HepG2 (cell line): ENCODE data around the gene STARD13. TPM values are rescaled to one million over a fixed set of nuclear protein-coding genes. Genes with fewer than 3 reads are reported as not detected.

Experiments used
- GATAD1 ChIP-seq: IDR thresholded peaks from 2 replicates; pipeline ENCODE4 v1.6.1; 2016; ENCODE audit warnings: missing genetic modification reagents, missing compliant biosample characterization
- NR2F6 ChIP-seq, 2 experiments: IDR thresholded peaks; 2 replicates each; pipeline ENCODE4 v1.6.1; 2016; ENCODE audit warnings: antibody characterized with exemption in 1 of 2, mild to moderate bottlenecking in 1 of 2
- ONECUT2 ChIP-seq: sonication (generic); formaldehyde crosslinking; IDR thresholded peaks from 2 replicates; pipeline ENCODE4 v1.4.0; 2020; ENCODE audit warnings: missing genetic modification reagents
- PRMT3 ChIP-seq: sonication (generic); formaldehyde crosslinking; IDR thresholded peaks from 2 replicates; pipeline ENCODE4 v1.8.1; 2022; ENCODE audit warnings: low read depth, mild to moderate bottlenecking, moderate library complexity, missing genetic modification reagents, borderline replicate concordance
- RCOR2 ChIP-seq: IDR thresholded peaks from 2 replicates; pipeline ENCODE4 v1.6.1; 2016; ENCODE audit warnings: missing biosample characterization, missing genetic modification reagents
- SMAD9 ChIP-seq: sonication (generic); formaldehyde crosslinking; IDR thresholded peaks from 2 replicates; pipeline ENCODE4 v1.5.1; 2020; ENCODE audit warnings: mild to moderate bottlenecking, missing genetic modification reagents
- SOX6 ChIP-seq, 2 experiments: fragments of 450-650 bp in 1 of 2; sonication (generic) in 1 of 2; formaldehyde crosslinking in 1 of 2; IDR thresholded peaks; 2 replicates each; pipeline versions ENCODE4 v1.4.0 to v1.6.1; 2017 to 2020; ENCODE audit warnings: antibody characterized with exemption in 1 of 2, mild to moderate bottlenecking in 1 of 2, missing genetic modification reagents in 1 of 2
- SRY ChIP-seq: sonication (generic); formaldehyde crosslinking; IDR thresholded peaks from 2 replicates; pipeline ENCODE4 v1.8.0; 2022; ENCODE audit warnings: mild to moderate bottlenecking, missing genetic modification reagents
- ZBTB8A ChIP-seq: sonication (generic); formaldehyde crosslinking; IDR thresholded peaks from 2 replicates; pipeline ENCODE4 v1.4.0; 2020; ENCODE audit warnings: mild to moderate bottlenecking, low read depth, missing genetic modification reagents, borderline replicate concordance
- ZNF350 ChIP-seq: sonication (generic); formaldehyde crosslinking; IDR thresholded peaks from 2 replicates; pipeline ENCODE4 v1.4.0; 2020; ENCODE audit warnings: mild to moderate bottlenecking, low read depth, missing genetic modification reagents, borderline replicate concordance
- ZNF784 ChIP-seq: sonication (generic); formaldehyde crosslinking; IDR thresholded peaks from 2 replicates; pipeline ENCODE4 v1.5.1; 2020; ENCODE audit warnings: missing genetic modification reagents, mild to moderate bottlenecking, borderline replicate concordance
- ZNF816 ChIP-seq: sonication (generic); formaldehyde crosslinking; IDR thresholded peaks from 2 replicates; pipeline ENCODE4 v1.8.0; 2022; ENCODE audit warnings: missing genetic modification reagents, mild to moderate bottlenecking, borderline replicate concordance
- polyA plus RNA-seq, 8 experiments: library from polyadenylated mRNA; depleted of rRNA in 3 of 8; stranded (reverse) in 7 of 8; unstranded in 1 of 8; fragments of >200 nt; fragmentation: Illumina TruSeq in 4 of 8; extraction: Trizol in 4 of 8; gene quantifications; 2 replicates each; pipeline versions ENCODE4 v1.2.1 to v1.2.3, GENCODE V29; 2011 to 2016; ENCODE audit warnings: low read depth in 4 of 8, missing spikeins in 1 of 8, mixed read lengths in 1 of 8; ENCODE audit not compliant: insufficient read depth in 1 of 8
- total RNA-seq, 5 experiments: library from RNA; depleted of rRNA; stranded (reverse); fragments of >200 nt; fragmentation: Illumina TruSeq; extraction: Trizol; gene quantifications; 2 replicates each; pipeline ENCODE4 v1.2.3, GENCODE V29; 2016; ENCODE audit warnings: low read depth in 1 of 5
- TF ChIP-seq, protein P1 (sequence below): sonication (generic); formaldehyde crosslinking; IDR thresholded peaks from 2 replicates; pipeline ENCODE4 v1.5.1; 2020; ENCODE audit warnings: mild to moderate bottlenecking, missing genetic modification reagents, borderline replicate concordance
- TF ChIP-seq, protein P2 (sequence below): sonication (generic); formaldehyde crosslinking; IDR thresholded peaks from 2 replicates; pipeline ENCODE4 v1.4.0; 2020; ENCODE audit warnings: missing genetic modification reagents, borderline replicate concordance
- TF ChIP-seq, protein P3 (sequence below): sonication (generic); formaldehyde crosslinking; IDR thresholded peaks from 2 replicates; pipeline ENCODE4 v1.8.0; 2022; ENCODE audit warnings: missing genetic modification reagents, mild to moderate bottlenecking, inconsistent platforms, borderline replicate concordance

Gene STARD13
- total and polyA plus RNA-seq, 2 of the 13 experiments (the other 11 are each of a cell fraction or from before 2014, with no cell fraction given), result 12.8 to 14.3 TPM

GRCh38 chr13:33125821-33126570, 159.6 kb downstream of the STARD13 start (continued):
- TF ChIP-seq, protein P1, sequence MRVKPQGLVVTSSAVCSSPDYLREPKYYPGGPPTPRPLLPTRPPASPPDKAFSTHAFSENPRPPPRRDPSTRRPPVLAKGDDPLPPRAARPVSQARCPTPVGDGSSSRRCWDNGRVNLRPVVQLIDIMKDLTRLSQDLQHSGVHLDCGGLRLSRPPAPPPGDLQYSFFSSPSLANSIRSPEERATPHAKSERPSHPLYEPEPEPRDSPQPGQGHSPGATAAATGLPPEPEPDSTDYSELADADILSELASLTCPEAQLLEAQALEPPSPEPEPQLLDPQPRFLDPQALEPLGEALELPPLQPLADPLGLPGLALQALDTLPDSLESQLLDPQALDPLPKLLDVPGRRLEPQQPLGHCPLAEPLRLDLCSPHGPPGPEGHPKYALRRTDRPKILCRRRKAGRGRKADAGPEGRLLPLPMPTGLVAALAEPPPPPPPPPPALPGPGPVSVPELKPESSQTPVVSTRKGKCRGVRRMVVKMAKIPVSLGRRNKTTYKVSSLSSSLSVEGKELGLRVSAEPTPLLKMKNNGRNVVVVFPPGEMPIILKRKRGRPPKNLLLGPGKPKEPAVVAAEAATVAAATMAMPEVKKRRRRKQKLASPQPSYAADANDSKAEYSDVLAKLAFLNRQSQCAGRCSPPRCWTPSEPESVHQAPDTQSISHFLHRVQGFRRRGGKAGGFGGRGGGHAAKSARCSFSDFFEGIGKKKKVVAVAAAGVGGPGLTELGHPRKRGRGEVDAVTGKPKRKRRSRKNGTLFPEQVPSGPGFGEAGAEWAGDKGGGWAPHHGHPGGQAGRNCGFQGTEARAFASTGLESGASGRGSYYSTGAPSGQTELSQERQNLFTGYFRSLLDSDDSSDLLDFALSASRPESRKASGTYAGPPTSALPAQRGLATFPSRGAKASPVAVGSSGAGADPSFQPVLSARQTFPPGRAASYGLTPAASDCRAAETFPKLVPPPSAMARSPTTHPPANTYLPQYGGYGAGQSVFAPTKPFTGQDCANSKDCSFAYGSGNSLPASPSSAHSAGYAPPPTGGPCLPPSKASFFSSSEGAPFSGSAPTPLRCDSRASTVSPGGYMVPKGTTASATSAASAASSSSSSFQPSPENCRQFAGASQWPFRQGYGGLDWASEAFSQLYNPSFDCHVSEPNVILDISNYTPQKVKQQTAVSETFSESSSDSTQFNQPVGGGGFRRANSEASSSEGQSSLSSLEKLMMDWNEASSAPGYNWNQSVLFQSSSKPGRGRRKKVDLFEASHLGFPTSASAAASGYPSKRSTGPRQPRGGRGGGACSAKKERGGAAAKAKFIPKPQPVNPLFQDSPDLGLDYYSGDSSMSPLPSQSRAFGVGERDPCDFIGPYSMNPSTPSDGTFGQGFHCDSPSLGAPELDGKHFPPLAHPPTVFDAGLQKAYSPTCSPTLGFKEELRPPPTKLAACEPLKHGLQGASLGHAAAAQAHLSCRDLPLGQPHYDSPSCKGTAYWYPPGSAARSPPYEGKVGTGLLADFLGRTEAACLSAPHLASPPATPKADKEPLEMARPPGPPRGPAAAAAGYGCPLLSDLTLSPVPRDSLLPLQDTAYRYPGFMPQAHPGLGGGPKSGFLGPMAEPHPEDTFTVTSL (CRISPR knock-in tag), result peak; percentile 94
- TF ChIP-seq GATAD1 (CRISPR knock-in tag) (peak; percentile 68; the same call in 1 of the 2 replicates), NR2F6 (IDR thresholded peaks at IDR 0.05) (peak; percentile 93), NR2F6 (CRISPR knock-in tag; IDR thresholded peaks at IDR 0.05) (peak; percentile 91), ZNF784 (no peak; the same call in 1 of the 2 replicates), SMAD9 (CRISPR knock-in tag) (no peak), PRMT3 (CRISPR knock-in tag) (no peak), ONECUT2 (CRISPR knock-in tag) (0 out of 2 replicates have a peak, but pooled peaks have one; percentile 41), SRY (CRISPR knock-in tag) (no peak), ZNF816 (CRISPR knock-in tag) (no peak), RCOR2 (CRISPR knock-in tag) (peak; percentile 88), SOX6 (IDR thresholded peaks at IDR 0.05) (no peak), SOX6 (CRISPR knock-in tag; IDR thresholded peaks at IDR 0.05) (peak; percentile 96), ZNF350 (CRISPR knock-in tag) (peak; percentile 68; the same call in 1 of the 2 replicates), ZBTB8A (CRISPR knock-in tag) (no peak)
- TF ChIP-seq, protein P2, sequence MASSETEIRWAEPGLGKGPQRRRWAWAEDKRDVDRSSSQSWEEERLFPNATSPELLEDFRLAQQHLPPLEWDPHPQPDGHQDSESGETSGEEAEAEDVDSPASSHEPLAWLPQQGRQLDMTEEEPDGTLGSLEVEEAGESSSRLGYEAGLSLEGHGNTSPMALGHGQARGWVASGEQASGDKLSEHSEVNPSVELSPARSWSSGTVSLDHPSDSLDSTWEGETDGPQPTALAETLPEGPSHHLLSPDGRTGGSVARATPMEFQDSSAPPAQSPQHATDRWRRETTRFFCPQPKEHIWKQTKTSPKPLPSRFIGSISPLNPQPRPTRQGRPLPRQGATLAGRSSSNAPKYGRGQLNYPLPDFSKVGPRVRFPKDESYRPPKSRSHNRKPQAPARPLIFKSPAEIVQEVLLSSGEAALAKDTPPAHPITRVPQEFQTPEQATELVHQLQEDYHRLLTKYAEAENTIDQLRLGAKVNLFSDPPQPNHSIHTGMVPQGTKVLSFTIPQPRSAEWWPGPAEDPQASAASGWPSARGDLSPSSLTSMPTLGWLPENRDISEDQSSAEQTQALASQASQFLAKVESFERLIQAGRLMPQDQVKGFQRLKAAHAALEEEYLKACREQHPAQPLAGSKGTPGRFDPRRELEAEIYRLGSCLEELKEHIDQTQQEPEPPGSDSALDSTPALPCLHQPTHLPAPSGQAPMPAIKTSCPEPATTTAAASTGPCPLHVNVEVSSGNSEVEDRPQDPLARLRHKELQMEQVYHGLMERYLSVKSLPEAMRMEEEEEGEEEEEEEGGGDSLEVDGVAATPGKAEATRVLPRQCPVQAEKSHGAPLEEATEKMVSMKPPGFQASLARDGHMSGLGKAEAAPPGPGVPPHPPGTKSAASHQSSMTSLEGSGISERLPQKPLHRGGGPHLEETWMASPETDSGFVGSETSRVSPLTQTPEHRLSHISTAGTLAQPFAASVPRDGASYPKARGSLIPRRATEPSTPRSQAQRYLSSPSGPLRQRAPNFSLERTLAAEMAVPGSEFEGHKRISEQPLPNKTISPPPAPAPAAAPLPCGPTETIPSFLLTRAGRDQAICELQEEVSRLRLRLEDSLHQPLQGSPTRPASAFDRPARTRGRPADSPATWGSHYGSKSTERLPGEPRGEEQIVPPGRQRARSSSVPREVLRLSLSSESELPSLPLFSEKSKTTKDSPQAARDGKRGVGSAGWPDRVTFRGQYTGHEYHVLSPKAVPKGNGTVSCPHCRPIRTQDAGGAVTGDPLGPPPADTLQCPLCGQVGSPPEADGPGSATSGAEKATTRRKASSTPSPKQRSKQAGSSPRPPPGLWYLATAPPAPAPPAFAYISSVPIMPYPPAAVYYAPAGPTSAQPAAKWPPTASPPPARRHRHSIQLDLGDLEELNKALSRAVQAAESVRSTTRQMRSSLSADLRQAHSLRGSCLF, result no peak
- TF ChIP-seq, protein P3, sequence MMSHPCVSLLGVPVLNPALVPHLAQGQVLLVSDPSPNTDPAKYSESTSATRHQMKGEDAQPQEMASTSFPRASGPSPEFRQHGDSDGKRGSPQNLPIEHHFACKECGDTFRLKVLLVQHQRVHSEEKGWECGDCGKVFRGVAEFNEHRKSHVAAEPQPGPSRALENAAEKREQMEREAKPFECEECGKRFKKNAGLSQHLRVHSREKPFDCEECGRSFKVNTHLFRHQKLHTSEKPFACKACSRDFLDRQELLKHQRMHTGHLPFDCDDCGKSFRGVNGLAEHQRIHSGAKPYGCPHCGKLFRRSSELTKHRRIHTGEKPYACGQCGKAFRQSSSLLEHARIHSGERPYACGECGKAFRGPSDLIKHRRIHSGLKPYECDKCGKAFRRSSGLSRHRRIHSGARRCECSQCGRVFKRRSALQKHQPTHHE (CRISPR knock-in tag), result no peak
